Measurements from ENCODE around the gene PPP1R12B.
"Not testable (repeated sequence)": the region's sequence is repeated elsewhere in the genome, so short reads cannot be mapped to it uniquely, and the experiment has no call there.

The PPP1R12B gene

DNA sequence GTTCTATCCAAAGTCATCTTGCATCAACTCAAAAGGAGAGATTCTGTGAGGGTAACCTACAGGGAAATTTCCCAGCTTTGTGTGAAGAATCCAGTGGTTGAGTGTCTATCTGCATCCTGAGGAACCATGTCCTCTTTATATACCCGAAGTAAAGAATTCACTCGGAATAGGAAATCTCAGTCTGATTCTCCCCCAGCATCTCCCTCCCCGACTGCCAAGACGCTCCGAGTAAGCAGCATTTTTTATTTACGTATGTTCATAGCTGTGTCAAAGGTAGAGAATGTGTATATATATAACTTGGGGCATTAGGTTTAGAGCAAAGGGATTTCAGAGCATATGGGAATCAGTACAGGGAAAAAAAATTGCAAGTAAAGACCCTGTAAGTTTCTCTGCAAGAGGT lies 191.5 kb downstream of the PPP1R12B start:
- DNase-seq = no peak

DNA sequence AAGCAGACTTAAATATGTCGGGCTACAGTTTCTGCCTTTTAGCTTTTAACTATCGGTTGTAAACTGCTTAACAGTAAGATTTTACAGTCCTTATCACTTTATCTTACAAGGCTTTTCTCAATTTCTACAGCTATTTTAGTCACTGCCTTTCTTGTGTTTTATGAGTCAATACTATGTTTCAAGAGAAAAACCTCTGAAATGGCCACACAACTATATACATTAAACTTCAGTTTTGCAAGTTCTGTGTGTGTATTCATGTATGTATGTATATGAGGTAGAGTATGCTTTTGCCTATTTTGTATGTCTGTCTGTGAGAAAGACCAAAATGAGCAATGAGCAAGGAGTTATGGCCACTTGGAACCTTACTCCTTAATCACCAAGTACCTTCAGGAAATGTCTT lies 191.9 kb downstream of the PPP1R12B start:
- DNase-seq = no peak

DNA sequence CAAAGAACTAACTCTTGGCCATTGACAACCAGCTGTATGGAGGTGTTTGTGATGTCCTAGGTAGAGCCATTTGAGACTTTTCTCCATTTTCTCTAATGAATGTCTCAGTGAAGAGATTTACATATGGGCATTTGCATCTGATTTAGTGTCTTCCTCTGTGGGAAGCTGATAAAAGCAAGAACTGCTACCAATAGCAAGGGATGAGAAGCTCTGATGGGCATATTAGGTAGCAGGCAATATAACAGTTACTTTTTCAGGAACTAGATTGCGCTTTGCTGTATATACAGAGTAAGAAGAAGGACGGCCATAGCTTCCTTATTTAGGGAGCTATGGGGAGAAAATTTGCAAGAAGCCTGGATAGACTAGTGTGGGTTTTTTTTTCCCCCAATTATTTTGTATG lies 192.4 kb downstream of the PPP1R12B start:
- DNase-seq = not testable (repeated sequence)

DNA sequence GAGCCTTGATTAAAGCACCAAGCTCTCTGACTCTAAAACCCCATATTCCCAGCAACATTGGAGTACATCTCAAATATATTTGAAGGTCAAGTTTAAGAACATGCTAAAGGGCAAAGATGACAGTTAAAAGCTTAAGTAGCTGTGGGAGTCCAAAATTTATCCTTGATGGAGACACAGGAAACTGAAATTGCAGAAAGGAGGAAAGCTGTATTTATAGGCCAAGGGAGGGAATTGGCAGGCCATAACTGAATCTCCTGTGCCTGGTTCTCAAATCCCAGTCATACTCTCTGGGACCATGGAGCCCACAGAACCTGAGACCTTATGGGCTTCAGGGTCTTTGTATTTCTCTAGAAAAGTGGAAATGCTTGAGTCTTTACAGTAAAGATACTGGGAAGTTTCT lies 193.9 kb downstream of the PPP1R12B start:
- not testable (repeated sequence) for DNase-seq

DNA sequence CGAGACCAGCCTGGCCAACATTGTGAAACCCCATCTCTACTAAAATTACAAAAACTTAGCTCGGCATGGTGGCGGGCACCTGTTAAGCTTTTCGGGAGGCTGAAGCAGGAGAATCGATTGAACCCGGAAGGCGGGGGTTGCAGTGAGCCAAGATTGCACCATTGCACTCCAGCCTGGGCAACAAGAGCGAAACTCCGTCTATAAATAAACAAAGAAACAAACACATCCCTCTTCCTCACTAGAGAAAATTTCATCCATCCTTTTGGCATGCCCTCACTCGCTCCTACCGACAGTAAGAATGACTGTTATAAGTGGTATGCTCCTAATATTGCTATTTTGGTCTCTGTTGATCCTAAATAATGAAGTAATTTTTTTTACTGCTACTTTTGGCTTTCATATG lies 195.0 kb downstream of the PPP1R12B start:
- not testable (repeated sequence) for DNase-seq

DNA sequence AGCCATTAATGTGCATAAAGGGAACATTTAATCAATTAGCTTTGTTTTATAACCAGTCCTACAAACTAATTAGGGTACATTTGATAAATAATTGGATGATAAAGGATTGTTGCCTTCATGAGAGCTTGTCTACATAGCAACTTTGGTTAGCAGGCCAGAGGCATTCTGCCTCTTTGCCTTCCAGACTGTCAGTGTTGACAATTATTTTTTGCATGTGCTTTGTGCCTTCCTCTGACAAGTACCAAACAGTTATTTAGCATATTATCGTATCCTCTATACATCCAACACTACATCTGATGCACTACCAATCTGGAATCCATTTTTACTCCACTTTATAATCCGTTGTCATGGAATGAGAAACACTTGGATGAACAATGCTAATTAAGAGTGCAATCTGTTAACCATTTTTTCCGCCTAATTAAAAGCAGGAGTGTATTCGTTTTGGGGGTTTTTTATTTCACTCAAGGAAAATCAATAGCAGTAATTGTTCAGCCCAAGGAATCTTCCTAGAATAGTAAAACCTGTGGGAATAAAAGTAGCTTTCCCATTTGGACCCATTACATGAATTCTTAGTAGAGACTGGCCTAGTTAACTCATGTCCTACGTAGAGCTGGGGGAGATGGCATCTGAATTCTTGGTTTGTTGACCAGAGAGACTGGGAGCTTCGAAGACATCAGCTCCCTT lies 196.4 kb downstream of the PPP1R12B start:
- DNase-seq = not testable (repeated sequence)

DNA sequence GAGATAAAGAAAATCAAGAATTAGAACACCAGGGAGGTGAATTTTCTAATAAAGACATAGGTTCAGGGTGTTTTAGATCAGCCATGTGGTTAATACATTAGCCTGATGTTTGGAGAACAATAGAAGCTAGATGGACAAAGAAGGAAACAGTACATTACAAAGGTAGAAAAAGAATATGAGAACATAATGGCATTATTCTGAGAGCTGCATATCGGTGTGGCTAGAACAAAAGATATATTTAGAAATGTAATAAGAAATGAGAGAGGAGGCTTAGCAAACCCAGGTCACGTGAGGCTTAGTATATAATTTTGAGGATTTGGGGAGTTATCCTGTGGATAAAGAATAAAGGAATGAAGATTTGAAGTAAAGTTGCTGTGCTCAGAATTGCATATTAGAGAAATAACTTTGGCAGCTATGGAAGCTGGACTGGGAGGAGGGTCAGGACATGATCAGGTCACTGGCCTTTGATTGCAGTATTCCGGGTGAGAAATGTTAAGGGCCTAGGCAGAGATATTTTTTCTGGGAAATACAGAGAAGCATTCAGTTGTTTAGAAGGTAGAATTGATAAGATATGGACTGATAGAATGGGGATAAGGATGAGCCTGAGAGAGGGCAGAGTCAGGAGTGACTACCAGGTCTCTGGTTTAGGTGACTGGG lies 197.3 kb downstream of the PPP1R12B start:
- DNase-seq = not testable (repeated sequence)

DNA sequence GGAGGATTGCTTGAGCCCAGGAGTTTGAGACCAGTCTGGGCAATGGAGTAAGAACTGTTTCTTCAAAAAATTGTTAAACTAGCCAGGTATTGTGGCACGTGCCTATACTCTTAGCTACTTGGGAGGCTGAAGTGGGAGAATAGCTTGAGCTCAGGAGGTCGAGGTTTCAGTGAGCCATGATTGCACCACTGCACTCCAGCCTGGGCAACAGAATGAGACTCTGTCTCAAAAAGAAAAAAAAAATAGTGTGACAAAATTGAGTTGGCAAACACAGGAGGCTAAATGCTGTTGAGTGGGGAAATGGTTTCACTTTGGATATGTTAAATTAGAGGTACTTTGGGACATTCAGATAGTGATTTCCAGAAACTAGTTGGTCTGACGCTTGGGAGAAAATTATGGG lies 197.9 kb downstream of the PPP1R12B start:
- DNase-seq = not testable (repeated sequence)

DNA sequence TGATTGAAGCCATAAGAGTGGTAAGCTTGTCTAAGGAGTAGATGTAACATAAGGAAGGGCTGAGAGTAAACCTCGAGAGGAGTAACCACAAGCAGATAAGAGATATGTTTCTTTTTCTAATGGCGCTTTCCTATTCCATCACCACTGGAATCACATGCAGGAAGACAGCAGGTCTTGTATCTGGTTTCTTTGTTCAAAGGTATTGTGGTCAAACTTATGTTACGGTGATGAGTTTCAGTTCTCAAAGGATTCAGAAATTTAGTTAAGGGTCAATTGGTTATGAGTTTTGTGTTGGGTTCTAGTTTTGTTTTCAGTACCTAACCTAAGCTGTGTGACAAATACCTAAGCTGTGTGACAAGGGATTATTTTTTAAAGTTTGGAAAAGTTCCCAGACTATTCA lies 198.3 kb downstream of the PPP1R12B start:
- not testable (repeated sequence) for DNase-seq

DNA sequence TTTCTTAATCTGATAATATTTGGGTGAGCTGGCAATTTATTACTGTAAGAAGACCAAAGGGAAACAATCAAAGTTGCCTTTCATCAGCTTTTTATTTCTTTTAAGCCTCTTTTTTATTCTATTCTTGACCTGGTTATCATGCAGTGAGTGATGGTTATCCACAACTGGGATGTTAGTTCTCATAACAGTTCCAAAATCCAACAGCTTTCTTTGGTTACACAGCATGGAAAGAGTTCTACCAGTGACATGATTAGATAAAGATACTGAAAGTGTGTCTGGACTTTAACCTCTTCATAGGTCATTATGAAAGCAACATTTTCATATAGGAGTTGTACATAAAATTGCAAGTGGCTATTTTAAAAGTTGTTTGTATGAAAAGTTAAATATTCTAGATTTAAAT lies 198.7 kb downstream of the PPP1R12B start:
- no peak for DNase-seq

DNA sequence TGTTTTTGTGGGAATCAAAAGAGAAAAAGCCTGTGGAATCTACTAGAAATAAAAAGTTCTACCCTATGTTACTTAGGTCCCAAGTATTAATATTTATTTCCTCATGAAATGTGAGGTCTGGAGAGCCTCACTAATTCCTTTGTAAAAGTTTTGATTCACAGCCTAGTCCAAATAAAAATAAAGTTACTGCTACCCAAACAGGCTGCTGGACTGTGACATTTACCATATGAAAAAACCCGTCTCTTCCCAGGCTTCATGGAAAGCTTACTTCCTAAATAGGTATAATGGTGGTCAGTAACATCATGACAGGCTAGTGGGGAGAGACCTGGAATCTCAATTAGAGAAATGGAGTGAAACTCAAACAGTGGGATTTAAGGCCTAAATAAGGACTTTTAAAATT lies 201.6 kb downstream of the PPP1R12B start:
- not testable (repeated sequence) for DNase-seq

DNA sequence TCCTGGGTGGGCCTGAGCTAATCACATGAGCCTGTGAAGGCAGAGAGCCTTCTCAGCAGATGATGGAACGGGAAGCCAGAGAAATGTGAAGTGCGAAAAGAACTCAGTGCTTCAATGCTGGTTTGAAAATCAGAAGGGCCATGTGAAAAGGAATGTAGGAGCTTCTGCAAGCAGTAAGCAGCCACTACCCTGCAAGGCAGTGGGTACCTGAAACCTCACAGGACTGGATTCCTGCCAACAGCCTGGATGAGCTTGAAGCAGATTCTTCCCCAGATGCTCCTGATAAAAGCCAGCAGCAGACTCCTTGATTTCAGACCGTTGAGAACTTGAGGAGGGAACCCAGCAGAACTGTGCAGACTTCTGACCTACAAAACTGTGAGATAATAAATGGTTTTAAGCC lies 203.2 kb downstream of the PPP1R12B start:
- no peak for DNase-seq

DNA sequence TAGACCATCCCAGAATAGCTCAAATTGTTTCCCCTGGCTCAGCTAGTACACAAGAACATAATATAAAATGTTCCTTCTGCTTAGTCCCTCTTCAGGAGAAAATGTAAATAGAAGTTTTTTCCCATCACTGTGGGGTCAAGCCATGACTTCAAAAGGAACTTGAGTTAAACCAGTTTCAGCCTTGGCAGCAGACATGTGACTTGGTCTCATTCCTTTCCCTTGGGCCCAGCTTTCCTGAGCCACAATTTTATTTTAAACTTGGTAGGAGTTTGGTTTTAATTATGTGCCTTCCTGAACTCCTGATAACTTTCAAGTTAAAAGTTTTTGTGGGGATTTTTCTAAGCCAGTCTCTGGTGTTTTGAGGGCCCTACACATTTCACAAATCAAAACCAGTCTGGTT lies 204.1 kb downstream of the PPP1R12B start:
- DNase-seq = not testable (repeated sequence)

DNA sequence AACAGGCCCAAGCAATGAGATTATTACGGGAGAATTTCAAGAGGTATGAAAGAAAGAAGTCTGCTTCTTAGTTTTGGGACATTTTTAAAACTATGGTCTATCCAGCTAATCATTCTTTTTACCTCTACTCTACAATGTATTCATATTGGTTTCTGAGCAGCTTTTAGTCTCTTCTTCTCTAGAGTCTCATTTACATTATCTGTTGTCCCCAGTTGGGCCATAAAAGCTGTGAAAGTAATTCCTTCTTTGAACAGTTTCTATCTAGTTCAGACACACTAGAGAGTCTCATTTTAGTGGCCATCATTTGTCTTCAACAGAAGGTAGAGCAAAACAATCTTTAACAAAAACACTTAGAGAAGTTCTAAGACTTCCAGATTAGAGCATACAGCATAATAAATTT lies 204.6 kb downstream of the PPP1R12B start:
- not testable (repeated sequence) for DNase-seq

DNA sequence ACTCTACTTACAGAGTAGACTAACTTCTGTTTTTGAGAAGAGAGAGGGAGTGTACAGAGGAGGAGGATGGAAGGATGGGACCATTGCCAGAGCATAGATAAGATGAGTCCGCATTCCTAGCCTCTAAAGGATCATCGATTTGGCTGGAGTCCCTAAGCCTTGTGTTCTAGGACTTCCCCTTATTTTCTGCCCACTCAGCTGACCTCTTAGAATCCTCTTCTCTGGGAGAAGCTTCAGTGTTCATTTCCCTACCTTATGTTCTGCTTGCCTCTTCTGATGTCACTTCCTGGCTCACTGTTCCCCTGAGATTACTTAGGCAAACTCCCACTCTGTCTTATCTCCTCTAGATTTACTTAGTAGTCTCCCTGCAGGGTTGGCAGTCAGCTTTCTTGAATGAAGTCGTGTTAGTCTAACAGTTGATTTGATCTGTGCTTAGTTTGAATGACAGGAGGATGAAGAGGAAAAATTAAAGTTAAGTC lies 205.1 kb downstream of the PPP1R12B start:
- no peak for DNase-seq

DNA sequence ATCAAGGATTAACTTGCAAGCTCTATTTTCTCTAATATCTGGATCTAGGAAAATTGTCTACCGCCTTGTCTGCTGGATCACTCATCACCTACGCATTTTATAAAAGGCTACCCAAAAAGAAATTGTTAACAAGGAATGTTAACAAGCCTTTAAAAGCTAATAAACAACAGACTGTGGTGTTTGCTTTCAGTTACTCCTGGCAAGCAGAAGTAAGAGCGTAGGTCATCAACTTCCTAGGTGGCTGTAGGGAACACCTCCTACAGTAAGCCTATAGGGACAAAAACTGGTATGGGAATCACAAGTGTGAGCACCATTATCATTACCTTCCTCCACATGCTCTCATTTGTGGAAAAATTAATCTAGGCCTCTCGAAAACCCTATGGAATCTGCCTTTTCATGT lies 206.1 kb downstream of the PPP1R12B start:
- not testable (repeated sequence) for DNase-seq

DNA sequence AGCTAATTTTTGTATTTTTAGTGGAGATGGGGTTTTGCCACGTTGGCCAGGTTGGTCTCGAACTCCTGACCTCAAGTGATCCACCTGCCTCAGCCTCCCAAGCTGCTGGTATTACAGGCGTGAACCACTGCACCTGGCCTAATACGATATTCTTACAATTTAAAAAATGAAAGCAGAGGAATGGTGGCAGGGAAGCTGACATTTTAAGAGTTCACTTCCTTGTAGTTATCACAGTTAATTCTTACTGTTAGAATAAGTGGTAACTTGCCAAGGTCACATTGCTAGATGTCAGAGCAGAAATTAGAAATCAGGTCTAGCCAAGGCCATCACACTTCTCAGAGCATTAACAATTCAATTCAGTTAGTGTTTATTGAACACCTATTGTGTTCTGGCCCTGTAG lies 207.5 kb downstream of the PPP1R12B start:
- not testable (repeated sequence) for DNase-seq

DNA sequence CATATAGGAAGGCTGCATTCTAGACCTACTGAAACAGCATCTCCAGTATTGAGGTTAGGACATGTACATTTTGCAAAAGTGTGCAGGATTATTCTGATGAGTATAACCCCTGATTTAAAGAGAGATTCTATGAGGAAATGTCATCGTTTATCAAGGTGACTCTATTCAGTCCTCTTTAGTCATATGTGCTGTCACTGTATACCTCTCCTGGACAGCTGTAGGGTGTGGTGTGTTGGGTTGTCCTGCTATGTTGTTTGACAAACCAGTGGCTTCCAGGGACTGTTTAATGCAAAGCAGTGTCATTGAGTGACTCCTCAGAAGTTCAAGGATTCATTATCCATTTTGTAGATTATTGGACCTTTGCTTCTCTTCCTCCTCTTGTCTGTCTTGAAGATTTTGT lies 209.2 kb downstream of the PPP1R12B start:
- DNase-seq = not testable (repeated sequence)

DNA sequence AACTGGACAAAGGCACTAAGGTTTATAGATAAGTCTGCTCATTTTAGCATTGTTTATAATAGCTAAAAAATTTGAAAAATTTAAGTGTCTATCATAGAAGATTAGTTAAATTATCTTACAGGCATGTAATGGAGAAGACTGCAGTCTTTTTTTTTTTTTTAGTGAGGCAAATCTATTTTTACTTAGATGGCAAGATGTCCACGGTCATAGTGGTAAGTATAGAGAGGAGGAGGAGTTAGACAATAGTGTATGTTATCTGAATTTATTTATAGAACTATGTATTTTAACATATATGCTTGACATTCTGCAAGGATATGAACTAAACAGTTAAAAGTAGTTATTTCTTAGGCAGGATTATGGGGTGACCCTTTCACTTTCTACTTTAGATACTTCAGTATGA lies 212.7 kb downstream of the PPP1R12B start:
- no peak for DNase-seq

DNA sequence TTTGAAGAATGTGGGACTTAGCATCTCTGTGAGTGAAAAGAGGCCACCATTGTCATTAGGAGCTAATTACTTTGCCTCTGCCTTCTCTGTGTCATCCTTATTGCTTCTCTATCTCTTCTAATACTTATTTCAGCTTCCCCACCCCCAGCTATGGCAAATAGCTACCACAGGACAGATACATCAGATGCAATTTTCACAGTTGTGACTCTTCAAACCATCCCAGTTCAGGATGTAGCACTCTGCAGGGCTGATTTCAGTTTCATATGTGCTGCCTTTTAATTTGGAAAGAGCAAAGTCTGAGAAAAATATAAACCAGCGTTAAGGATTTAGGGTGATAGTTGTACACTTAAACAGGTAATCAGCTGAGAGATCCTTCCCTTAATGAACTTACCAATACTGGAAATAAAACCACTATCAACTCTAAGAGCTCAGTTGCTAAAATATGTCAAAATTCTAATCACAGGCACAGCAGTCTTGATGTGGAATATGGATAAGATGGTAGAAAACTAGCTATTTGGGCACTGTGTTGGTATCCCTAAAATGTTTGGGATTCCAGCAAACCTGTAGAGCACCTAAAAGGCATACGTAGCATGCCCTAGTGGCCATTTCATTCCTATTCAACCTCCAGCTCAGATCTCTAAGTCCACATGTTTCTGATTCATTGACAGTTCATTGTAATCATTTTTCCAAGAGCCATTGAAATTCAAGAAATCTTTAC lies 213.4 kb downstream of the PPP1R12B start:
- DNase-seq = no peak

DNA sequence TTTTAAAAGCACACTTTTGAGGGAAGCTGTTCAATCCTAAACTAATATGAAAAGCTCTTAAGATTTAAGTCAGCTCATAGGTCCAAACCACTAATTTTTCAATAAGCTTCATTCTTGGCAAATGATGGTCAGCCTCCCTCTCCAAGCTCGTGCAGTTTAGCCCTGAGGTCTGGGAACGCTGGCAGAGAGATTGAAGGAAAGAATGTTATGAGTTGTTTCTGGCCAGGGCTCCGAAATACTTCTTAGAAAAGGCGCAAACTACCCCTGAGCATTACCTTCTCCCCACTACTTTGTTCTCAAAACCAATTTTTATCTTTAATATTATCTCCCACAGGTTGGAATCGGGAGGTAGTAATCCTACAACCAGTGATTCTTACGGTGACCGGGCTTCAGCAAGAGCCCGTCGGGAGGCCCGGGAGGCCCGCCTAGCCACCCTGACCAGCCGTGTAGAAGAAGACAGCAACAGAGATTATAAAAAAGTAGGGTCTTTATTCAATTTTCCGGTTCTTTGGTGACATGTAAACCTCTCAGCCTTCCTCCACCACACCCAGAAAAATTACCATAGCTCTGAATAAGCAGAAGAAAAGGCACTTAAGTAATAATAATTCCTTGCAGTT lies 214.1 kb downstream of the PPP1R12B start:
- no peak for DNase-seq

DNA sequence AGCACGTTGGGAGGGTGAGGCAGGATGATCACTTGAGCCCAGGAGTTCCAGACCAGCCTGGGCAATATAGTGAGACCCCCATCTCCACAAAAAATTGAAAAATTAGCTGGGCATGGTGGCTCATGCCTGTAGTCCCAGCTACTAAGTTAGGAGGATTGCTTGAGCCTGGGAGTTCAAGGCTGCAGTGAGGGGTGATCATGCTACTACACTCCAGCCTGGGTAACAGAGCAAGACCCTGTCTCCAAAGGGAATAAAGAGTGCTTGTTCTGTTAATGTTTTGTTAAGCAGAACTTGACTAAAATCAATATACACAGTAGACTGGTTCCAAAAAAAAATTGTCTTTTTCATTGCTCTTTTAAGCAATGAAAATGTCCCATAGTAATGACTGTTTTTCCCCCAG lies 215.3 kb downstream of the PPP1R12B start:
- no peak for DNase-seq

DNA sequence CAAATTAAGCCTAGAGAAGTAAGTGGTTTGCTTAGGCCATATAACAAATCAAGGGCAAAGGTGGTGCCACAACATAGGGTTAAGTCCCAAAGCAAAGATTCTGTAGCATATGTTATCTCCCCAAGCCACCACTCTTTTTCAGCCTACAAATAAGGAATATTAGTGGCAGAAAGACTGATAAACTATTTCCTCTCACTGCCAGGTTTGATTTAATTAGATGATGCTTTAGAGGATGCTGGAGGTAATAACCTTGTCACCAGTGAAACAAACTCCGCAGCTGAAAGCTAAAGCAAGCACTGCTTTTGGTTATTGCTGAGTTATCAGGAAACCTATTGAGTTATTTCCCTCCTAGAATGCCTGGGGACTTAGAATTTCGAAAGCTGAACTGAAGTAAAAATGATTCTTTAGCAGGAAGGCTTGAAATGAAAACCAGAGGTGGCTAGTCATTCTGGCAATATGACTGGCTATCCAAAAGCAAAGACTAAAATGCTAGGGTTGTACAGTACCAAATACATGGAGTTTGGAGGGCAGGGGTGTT lies 216.5 kb downstream of the PPP1R12B start:
- DNase-seq = no peak
